SK-N-SH (cell line): Measurements from ENCODE around the gene CACNA1G. TPM values are rescaled to one million over a fixed set of nuclear protein-coding genes. Genes with fewer than 3 reads are reported as not detected.

Source experiments
- CTCF ChIA-PET: fragments of 300-600, 350-600 bp; formaldehyde crosslinking; extraction: SDS; loops from one replicate; lab custom pipeline; 2021; lab: Yijun Ruan, JAX
- POLR2A ChIA-PET: fragments of 350-600 bp; sonication (Branson Sonifier 250); formaldehyde crosslinking; extraction: SDS; loops from one replicate; lab custom pipeline; 2020; ENCODE audit warnings: antibody characterized with exemption, inconsistent platforms; lab: Yijun Ruan, JAX
- DNase-seq: peaks from one replicate; pipeline ENCODE4 v3.0.0; 2012
- H2AFZ ChIP-seq: fragments of 200-600 bp; sonication (generic); 2 replicates; pipeline ENCODE4 v1.8.1; 2016; ENCODE audit warnings: antibody characterized with exemption, mild to moderate bottlenecking, low read depth
- H3F3A ChIP-seq: fragments of 200-600 bp; sonication (generic); replicated peaks from 2 replicates; pipeline ENCODE3; 2016; ENCODE audit warnings: antibody characterized with exemption, mild to moderate bottlenecking; ENCODE audit not compliant: insufficient read depth
- H3K27ac ChIP-seq, 2 experiments: fragments of 200-500 bp in 1 of 2; fragments of 200-600 bp in 1 of 2; sonication (Bioruptor generic) in 1 of 2; sonication (generic), shearing (Covaris generic) in 1 of 2; 2 replicates each; pipeline versions ENCODE4 v1.5.1 to v1.6.1; 2014 to 2016; ENCODE audit warnings: low read depth in 2 of 2, inconsistent platforms in 1 of 2, low read length in 1 of 2, mild to moderate bottlenecking in 1 of 2, mixed read lengths in 1 of 2
- H3K27me3 ChIP-seq: fragments of 200-600 bp; sonication (generic), shearing (Covaris generic); 2 replicates; pipeline ENCODE4 v1.6.1; 2016; ENCODE audit warnings: mixed run types; ENCODE audit not compliant: insufficient read depth
- H3K36me3 ChIP-seq, 2 experiments: fragments of 200-500 bp in 1 of 2; fragments of 200-600 bp in 1 of 2; sonication (Bioruptor generic) in 1 of 2; sonication (generic) in 1 of 2; replicated peaks in 1 of 2; 2 replicates each; pipeline versions ENCODE3 to v1.5.1; 2014 to 2016; ENCODE audit warnings: low read length in 1 of 2, mild to moderate bottlenecking in 1 of 2; ENCODE audit not compliant: insufficient read depth in 2 of 2, control insufficient read depth in 1 of 2
- H3K4me1 ChIP-seq, 2 experiments: fragments of 200-500 bp in 1 of 2; fragments of 200-600 bp in 1 of 2; sonication (Bioruptor generic) in 1 of 2; sonication (generic), shearing (Covaris generic) in 1 of 2; 2 replicates each; pipeline versions ENCODE4 v1.5.1 to v1.6.1; 2014 to 2016; ENCODE audit warnings: low read depth in 1 of 2, low read length in 1 of 2, mixed run types in 1 of 2; ENCODE audit not compliant: insufficient read depth in 2 of 2, control insufficient read depth in 1 of 2
- H3K4me2 ChIP-seq: fragments of 200-600 bp; sonication (generic), shearing (Covaris generic); 2 replicates; pipeline ENCODE4 v1.6.1; 2017; ENCODE audit warnings: mixed run types
- H3K4me3 ChIP-seq, 2 experiments: fragments of 200-500 bp in 1 of 2; fragments of 200-600 bp in 1 of 2; sonication (Bioruptor generic) in 1 of 2; sonication (generic), shearing (Covaris generic) in 1 of 2; 2 replicates each; pipeline versions ENCODE4 v1.5.1 to v1.8.1; 2014 to 2016; ENCODE audit warnings: low read depth in 2 of 2, inconsistent platforms in 1 of 2, low read length in 1 of 2, mild to moderate bottlenecking in 1 of 2, mixed read lengths in 1 of 2, moderate library complexity in 1 of 2
- H3K79me2 ChIP-seq: fragments of 200-600 bp; sonication (generic); 2 replicates; pipeline ENCODE4 v1.8.1; 2017; ENCODE audit warnings: mild to moderate bottlenecking; ENCODE audit not compliant: insufficient read depth
- H3K9ac ChIP-seq: fragments of 200-600 bp; sonication (generic); 2 replicates; pipeline ENCODE4 v1.6.1; 2017; ENCODE audit warnings: mixed run types
- H3K9me2 ChIP-seq: fragments of 200-600 bp; sonication (generic); 2 replicates; pipeline ENCODE4 v1.6.1; 2017; ENCODE audit warnings: mixed run types
- H3K9me3 ChIP-seq: fragments of 200-600 bp; sonication (generic); 2 replicates; pipeline ENCODE4 v1.6.1; 2017; ENCODE audit warnings: mixed run types, mild to moderate bottlenecking, moderate library complexity
- H4K20me1 ChIP-seq: fragments of 200-600 bp; sonication (generic); 2 replicates; pipeline ENCODE4 v1.6.1; 2017; ENCODE audit warnings: mild to moderate bottlenecking, mixed run types; ENCODE audit not compliant: insufficient read depth
- CTCF ChIP-seq: fragments of 200-600 bp; sonication (generic); IDR thresholded peaks from 2 replicates; pipeline ENCODE4 v1.6.1; 2017; ENCODE audit warnings: antibody characterized with exemption, mild to moderate bottlenecking, moderate library complexity
- ELF1 ChIP-seq: IDR thresholded peaks from 2 replicates; pipeline ENCODE4 v1.4.0; 2012
- FOXJ3 ChIP-seq: sonication (generic); formaldehyde crosslinking; IDR thresholded peaks from 2 replicates; pipeline ENCODE4 v1.5.1; 2020; ENCODE audit warnings: mild to moderate bottlenecking, missing genetic modification reagents
- FOXM1 ChIP-seq: IDR thresholded peaks from 2 replicates; pipeline ENCODE4 v1.4.0; 2012; ENCODE audit warnings: low read depth, mild to moderate bottlenecking
- GABPA ChIP-seq: IDR thresholded peaks from 2 replicates; pipeline ENCODE4 v1.4.0; 2012; ENCODE audit warnings: low read depth, mild to moderate bottlenecking
- MAX ChIP-seq: IDR thresholded peaks from 2 replicates; pipeline ENCODE4 v1.4.0; 2012; ENCODE audit warnings: low read depth
- MEF2A ChIP-seq: IDR thresholded peaks from 2 replicates; pipeline ENCODE4 v1.4.0; 2012; ENCODE audit warnings: low read depth, borderline replicate concordance
- SIN3A ChIP-seq: IDR thresholded peaks from 2 replicates; pipeline ENCODE4 v1.6.1; 2012; ENCODE audit warnings: low read depth, mild to moderate bottlenecking, low read length, moderate library complexity, borderline replicate concordance
- TCF12 ChIP-seq: IDR thresholded peaks from 2 replicates; pipeline ENCODE4 v1.4.0; 2012
- USF1 ChIP-seq: IDR thresholded peaks from 2 replicates; pipeline ENCODE4 v1.4.0; 2012; ENCODE audit warnings: low read depth, borderline replicate concordance
- USF2 ChIP-seq: fragments of 150-350 bp; IDR thresholded peaks from 2 replicates; pipeline ENCODE4 v1.6.1; 2017; ENCODE audit warnings: antibody characterized with exemption, low read length, low read depth, borderline replicate concordance
- YY1 ChIP-seq: IDR thresholded peaks from 2 replicates; pipeline ENCODE4 v1.4.0; 2012; ENCODE audit warnings: low read depth, mild to moderate bottlenecking
- WGBS: methylation state at CpG from one replicate; pipeline ENCODE4 v1.1.6; 2017; ENCODE audit warnings: low lambda C conversion rate; 5-methylcytosine and 5-hydroxymethylcytosine counted together
- polyA plus RNA-seq, 3 experiments: library from polyadenylated mRNA; depleted of rRNA; stranded (reverse); fragments of >200 nt; gene quantifications; 2 replicates each; pipeline ENCODE4 v1.2.3, GENCODE V29; 2012

CACNA1G gene
- polyA plus RNA-seq, 1 of the 3 experiments (the other 2 are of a cell fraction), result 0.21 TPM

- Histone ChIP-seq H3K27me3 (peaks cover 16% of the 10 kb centered on the region), H3K9me3 (no peaks in the 10 kb centered on the region), H3K4me3 (no peak overlapping the region), H3F3A (no peaks in the 10 kb centered on the region), H3K27ac (no peak overlapping the region), H3K4me2 (no peak overlapping the region), H4K20me1 (no peaks in the 10 kb centered on the region)
- POLR2A ChIA-PET, result no interaction called here
- 68% methylated on average over 4 of the region's 4 CpGs for WGBS
- no peak for DNase-seq
- TF ChIP-seq ELF1, result no peak
- TF ChIP-seq SIN3A, result no peak
- TF ChIP-seq MEF2A, result no peak
- TF ChIP-seq MAX, result no peak
- no peak for TF ChIP-seq YY1
- no peak for TF ChIP-seq FOXM1
- no peak for TF ChIP-seq FOXJ3 (CRISPR knock-in tag)
- TF ChIP-seq GABPA, result no peak
- TF ChIP-seq TCF12, result no peak
- TF ChIP-seq, all 33 proteins: peak for 0
- no peak overlapping the region for H3K9ac ChIP-seq
- peaks cover 0 to 41% of the 10 kb centered on the region in 2 experiments; a peak in 1 of 4 replicates for H3K4me1 ChIP-seq
- no peaks in the 10 kb centered on the region for H3K36me3 ChIP-seq
- no peaks in the 10 kb centered on the region for H3K79me2 ChIP-seq
- H2AFZ ChIP-seq, result no peak overlapping the region
- no peaks in the 10 kb centered on the region for H3K9me2 ChIP-seq
- CTCF ChIA-PET, result interaction anchor here (1.0 to 12.9 kb wide), 5 partner anchors 21 to 199 kb away, joined by 3 to 163 read pairs (median 10); no protein-coding TSS in a partner anchor
Measured at GRCh38 chr17:50584116-50584515, 23.6 kb downstream of the CACNA1G start.

GRCh38 chr17:50584749-50585148 lies 24.2 kb downstream of the CACNA1G start:
- Histone ChIP-seq H3K4me1 (peaks cover 0 to 45% of the 10 kb centered on the region in 2 experiments; a peak in 1 of 4 replicates), H3K9me2 (no peaks in the 10 kb centered on the region), H3K36me3 (no peaks in the 10 kb centered on the region), H3K79me2 (no peaks in the 10 kb centered on the region), H4K20me1 (no peaks in the 10 kb centered on the region), H3K27ac (no peak overlapping the region), H3K9ac (no peak overlapping the region), H3K9me3 (no peaks in the 10 kb centered on the region), H3K27me3 (peaks cover 16% of the 10 kb centered on the region), H3K4me2 (no peak overlapping the region), H3F3A (no peaks in the 10 kb centered on the region), H2AFZ (no peak overlapping the region), H3K4me3 (no peak overlapping the region)
- WGBS, result 70% methylated on average over 4 of the region's 6 CpGs
- POLR2A ChIA-PET, result interaction anchor here (1.1 to 1.2 kb wide), 2 partner anchors 15 to 23 kb away, joined by 3 to 7 read pairs; no protein-coding TSS in a partner anchor
- CTCF ChIA-PET, result interaction anchor here (0.6 to 12.9 kb wide), 4 partner anchors 22 to 42 kb away, joined by 3 to 163 read pairs (median 11); no protein-coding TSS in a partner anchor
- TF ChIP-seq CTCF, result no peak
- TF ChIP-seq GABPA, result no peak
- TF ChIP-seq YY1, result no peak
- no peak for TF ChIP-seq USF2
- no peak for TF ChIP-seq USF1
- no peak for DNase-seq
